Smooth muscle cell (in vitro differentiated cells): ENCODE data around the gene UGT1A5. TPM values are rescaled to one million over a fixed set of nuclear protein-coding genes. Genes with fewer than 3 reads are reported as not detected.

Experiments used
- DNase-seq: peaks from one replicate; lab custom pipeline; 2025; ENCODE audit not compliant: unreplicated experiment; lab: John Stamatoyannopoulos, UW
- H2AFZ ChIP-seq: fragments of 200-600 bp; sonication (generic); 2 replicates; pipeline ENCODE4 v1.6.0; 2016; ENCODE audit warnings: antibody characterized with exemption, low read depth, mild to moderate bottlenecking
- H3F3A ChIP-seq: fragments of 200-600 bp; sonication (generic); 2 replicates; pipeline ENCODE4 v1.6.0; 2017; ENCODE audit warnings: antibody characterized with exemption, low read depth
- H3K27ac ChIP-seq: fragments of 200-600 bp; sonication (generic); 2 replicates; pipeline ENCODE4 v1.5.1; 2016; ENCODE audit warnings: low read depth, mild to moderate bottlenecking
- H3K27me3 ChIP-seq: fragments of 200-600 bp; sonication (generic); 2 replicates; pipeline ENCODE4 v1.6.1; 2016; ENCODE audit warnings: low read depth, mild to moderate bottlenecking
- H3K36me3 ChIP-seq: fragments of 200-600 bp; sonication (generic); 2 replicates; pipeline ENCODE4 v1.5.1; 2016; ENCODE audit warnings: low read depth
- H3K4me1 ChIP-seq: fragments of 200-600 bp; sonication (generic); 2 replicates; pipeline ENCODE4 v1.5.1; 2016; ENCODE audit warnings: low read depth
- H3K4me2 ChIP-seq: fragments of 200-600 bp; sonication (generic); 2 replicates; pipeline ENCODE4 v1.6.0; 2016; ENCODE audit warnings: mild to moderate bottlenecking
- H3K4me3 ChIP-seq: fragments of 200-600 bp; sonication (generic); 2 replicates; pipeline ENCODE4 v1.5.1; 2016; ENCODE audit warnings: mild to moderate bottlenecking
- H3K79me2 ChIP-seq: fragments of 200-600 bp; sonication (generic); 2 replicates; pipeline ENCODE4 v1.6.0; 2016; ENCODE audit warnings: low read depth, mild to moderate bottlenecking
- H3K9ac ChIP-seq: fragments of 200-600 bp; sonication (generic); 2 replicates; pipeline ENCODE4 v1.6.0; 2016; ENCODE audit warnings: low read depth
- H3K9me3 ChIP-seq: fragments of 200-600 bp; sonication (generic); replicated peaks from 2 replicates; pipeline ENCODE4 v1.5.1; 2016; ENCODE audit warnings: low read depth
- H4K20me1 ChIP-seq: fragments of 200-600 bp; sonication (generic); 2 replicates; pipeline ENCODE4 v1.6.0; 2016; ENCODE audit warnings: low read depth
- CTCF ChIP-seq: fragments of 200-600 bp; sonication (generic); IDR thresholded peaks from 2 replicates; pipeline ENCODE4 v1.5.1; 2017; ENCODE audit warnings: borderline replicate concordance, mild to moderate bottlenecking, antibody characterized with exemption; ENCODE audit not compliant: insufficient read depth, poor library complexity, severe bottlenecking
- WGBS: methylation state at CpG from one replicate; pipeline ENCODE4 v1.1.7; 2016; ENCODE audit warnings: low lambda C conversion rate; 5-methylcytosine and 5-hydroxymethylcytosine counted together
- polyA plus RNA-seq: library from polyadenylated mRNA; unstranded; fragments of >200 nt; fragmentation: Nextera tagmentation; extraction: Ambion mirVana; gene quantifications from 2 replicates; pipeline ENCODE4 v1.2.1, GENCODE V29; 2016
- total RNA-seq: library from RNA; depleted of rRNA; stranded (reverse); fragments of >200 nt; gene quantifications from 2 replicates; pipeline ENCODE4 v1.2.3, GENCODE V29; 2014

UGT1A5 gene
- total and polyA plus RNA-seq, 2 experiments from 2014 or later: not detected

DNA sequence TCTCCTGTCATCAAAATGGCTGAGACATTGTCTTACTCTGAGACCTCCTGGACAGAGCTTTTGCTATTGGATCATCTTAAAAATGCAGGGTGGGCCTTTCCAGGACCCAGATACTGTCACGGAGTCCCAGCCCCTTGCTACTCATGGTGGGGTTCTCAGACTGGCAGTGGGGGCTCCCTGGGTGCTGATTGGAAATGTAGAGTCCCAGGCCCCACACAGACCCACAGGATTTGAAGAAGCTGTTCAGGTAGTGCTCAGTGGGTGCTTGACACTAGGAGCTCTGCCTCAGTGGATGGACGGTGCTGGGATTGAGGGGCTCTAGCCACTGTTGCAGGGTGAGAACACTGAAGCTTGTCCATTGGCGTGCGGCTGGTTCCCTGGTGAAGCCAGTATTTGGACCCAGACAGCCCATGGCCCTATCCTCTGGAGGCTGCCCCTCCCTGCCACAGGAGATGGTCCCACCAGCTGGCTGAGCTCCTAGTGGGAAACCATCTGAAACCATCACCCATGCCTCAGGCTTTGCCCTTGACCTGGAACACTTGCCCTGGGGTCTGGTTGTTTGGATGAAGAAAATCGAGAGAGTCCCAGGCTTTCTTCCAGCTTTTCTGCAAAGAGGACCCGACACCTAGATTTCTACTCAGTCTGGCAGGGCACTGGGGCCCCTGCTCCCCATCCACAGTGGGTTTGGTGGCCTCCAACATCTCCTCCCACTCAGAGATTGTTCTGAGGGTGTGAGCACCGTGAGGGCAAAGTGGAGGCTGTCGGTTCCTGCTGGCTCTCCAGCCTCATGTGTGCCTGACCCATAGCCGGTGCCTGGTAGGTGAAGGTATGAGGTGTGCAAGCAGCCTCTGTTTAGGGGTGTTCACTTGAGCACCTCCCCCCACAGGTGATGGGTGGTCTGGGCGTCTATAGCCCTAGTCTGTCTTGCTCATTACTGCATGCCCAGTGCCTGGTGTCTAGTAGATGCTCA is 95.5 kb downstream of the UGT1A5 start:
- no peaks in the 10 kb centered on the region for H3K36me3 ChIP-seq
- H4K20me1 ChIP-seq: no peaks in the 10 kb centered on the region
- DNase-seq: no peak
- H3K79me2 ChIP-seq: no peaks in the 10 kb centered on the region
- no peaks in the 10 kb centered on the region for H3K27me3 ChIP-seq
- H3K9ac ChIP-seq: no peak overlapping the region
- no peaks in the 10 kb centered on the region for H3K9me3 ChIP-seq
- 82% methylated on average over 10 of the region's 10 CpGs for WGBS
- no peak for TF ChIP-seq CTCF
- no peak overlapping the region for H3K4me2 ChIP-seq
- H3K4me3 ChIP-seq: no peak overlapping the region
- H3F3A ChIP-seq: no peaks in the 10 kb centered on the region
- no peak overlapping the region for H2AFZ ChIP-seq
- H3K27ac ChIP-seq: no peak overlapping the region
- H3K4me1 ChIP-seq: no peaks in the 10 kb centered on the region

DNA sequence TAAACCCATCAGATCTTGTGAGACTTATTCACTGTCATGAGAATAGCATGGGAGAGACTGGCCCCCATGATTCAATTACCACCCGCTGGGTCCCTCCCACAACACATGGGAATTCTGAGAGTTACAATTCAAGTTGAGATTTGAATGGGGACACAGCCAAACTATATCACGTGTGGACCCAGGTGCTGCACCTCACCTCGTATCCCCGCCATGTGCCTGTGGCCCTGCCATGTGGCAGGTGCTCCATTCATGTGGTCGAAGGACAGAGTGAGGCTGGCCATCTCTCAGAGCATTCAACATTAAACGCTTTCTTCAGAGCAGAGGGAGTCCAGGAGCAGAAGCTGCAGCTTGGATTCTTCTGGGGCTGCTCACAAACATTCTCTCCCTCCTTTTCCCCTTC is 97.7 kb downstream of the UGT1A5 start:
- no peaks in the 10 kb centered on the region for H3K9me3 ChIP-seq
- H3K27ac ChIP-seq: no peak overlapping the region
- 92% methylated on average over 6 of the region's 6 CpGs for WGBS
- H4K20me1 ChIP-seq: no peaks in the 10 kb centered on the region
- no peak overlapping the region for H3K4me3 ChIP-seq
- TF ChIP-seq CTCF: no peak
- no peaks in the 10 kb centered on the region for H3K4me1 ChIP-seq
- no peak overlapping the region for H2AFZ ChIP-seq
- H3K36me3 ChIP-seq: no peaks in the 10 kb centered on the region
- H3K79me2 ChIP-seq: no peaks in the 10 kb centered on the region
- H3K27me3 ChIP-seq: no peaks in the 10 kb centered on the region
- H3K9ac ChIP-seq: no peak overlapping the region
- H3K4me2 ChIP-seq: no peak overlapping the region
- no peaks in the 10 kb centered on the region for H3F3A ChIP-seq
- no peak for DNase-seq

DNA sequence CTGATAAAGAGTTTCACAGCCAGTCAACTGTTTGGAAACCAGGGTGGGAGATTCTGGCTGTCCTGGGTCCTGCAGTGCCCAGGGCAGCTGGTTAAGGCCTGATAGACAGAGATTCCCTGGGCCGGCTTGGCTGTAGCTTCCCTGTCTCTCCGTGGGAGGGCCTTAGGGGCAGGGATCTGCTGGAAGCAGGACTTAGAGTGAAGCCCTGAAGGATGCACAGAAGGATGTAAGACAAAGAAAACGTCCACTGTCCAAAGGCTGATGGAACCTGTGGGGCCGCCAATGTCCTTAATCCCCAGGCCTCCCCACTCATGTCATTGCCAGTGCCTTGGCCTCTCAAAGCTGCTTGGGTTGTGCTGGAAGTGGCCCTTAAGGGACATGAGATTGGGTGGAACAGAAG is 98.4 kb downstream of the UGT1A5 start:
- Histone ChIP-seq H4K20me1 (no peaks in the 10 kb centered on the region), H3K9me3 (no peaks in the 10 kb centered on the region), H3K4me2 (no peak overlapping the region), H3F3A (no peaks in the 10 kb centered on the region), H3K36me3 (no peaks in the 10 kb centered on the region), H3K27me3 (no peaks in the 10 kb centered on the region), H3K9ac (no peak overlapping the region), H3K4me1 (no peaks in the 10 kb centered on the region), H3K79me2 (no peaks in the 10 kb centered on the region), H2AFZ (no peak overlapping the region), H3K27ac (no peak overlapping the region), H3K4me3 (no peak overlapping the region)
- no peak for TF ChIP-seq CTCF
- DNase-seq: no peak
- 75% methylated on average over 4 of the region's 4 CpGs for WGBS
